Ovary (tissue), 9 donors: ENCODE results near the gene NRXN3. TPM values are rescaled to one million over a fixed set of nuclear protein-coding genes. Genes with fewer than 3 reads are reported as not detected.

Experiments
- DNase-seq, 5 donors: peaks; one replicate each; pipeline ENCODE4 v3.0.0-alpha.2; 2019 to 2020
- H3K27ac ChIP-seq, 2 donors: fragments of 200-600 bp; one replicate each; pipeline versions ENCODE4 v1.5.1 to v1.8.0; 2019 to 2022
- H3K27me3 ChIP-seq: fragments of 200-600 bp; one replicate; pipeline ENCODE4 v1.8.0; 2022
- H3K36me3 ChIP-seq: fragments of 200-600 bp; sonication (generic); one replicate; pipeline ENCODE4 v1.5.1; 2019
- H3K4me1 ChIP-seq: one replicate; pipeline ENCODE4 v1.8.1; 2013; ENCODE audit warnings: mild to moderate bottlenecking, moderate library complexity; ENCODE audit not compliant: insufficient read depth
- H3K4me3 ChIP-seq: fragments of 200-600 bp; sonication (generic); one replicate; pipeline ENCODE4 v1.5.1; 2017
- H3K9me3 ChIP-seq, 2 donors: fragments of 200-600 bp in 1 of 2; sonication (generic) in 1 of 2; one replicate each; pipeline versions ENCODE4 v1.5.1 to v1.8.1; 2013 to 2019; ENCODE audit warnings: mild to moderate bottlenecking in 1 of 2, moderate library complexity in 1 of 2
- EP300 ChIP-seq: sonication (generic); formaldehyde crosslinking; IDR thresholded peaks from one replicate; pipeline ENCODE4 v1.6.1; 2017; ENCODE audit warnings: antibody characterized with exemption
- POLR2A ChIP-seq: fragments of 450-650 bp; IDR thresholded peaks from one replicate; pipeline ENCODE4 v1.6.1; 2017; ENCODE audit warnings: antibody characterized with exemption, mild to moderate bottlenecking, moderate library complexity
- WGBS, 3 donors: extraction: QIAGEN DNeasy Blood & Tissue Kit in 1 of 3; methylation state at CpG; one replicate each; pipeline versions ENCODE4 v1.1.5 to v1.1.7; 2013 to 2017; 5-methylcytosine and 5-hydroxymethylcytosine counted together
- intact Hi-C, 4 donors: fragments of 100-400 bp; cut with DNase I; formaldehyde crosslinking; loops; one replicate each; pipeline versions ENCODE4 v1.11.0 to v1.15.1; 2022 to 2023
- polyA plus RNA-seq, 2 donors: library from polyadenylated mRNA; stranded (reverse); fragments of 200-250 nt in 1 of 2; fragments of 350-450 nt in 1 of 2; fragmentation: Illumina TruSeq in 1 of 2; extraction: RNeasy Lipid Tissue Mini Kit (QIAGEN cat#74804) in 1 of 2; gene quantifications; one replicate each; pipeline ENCODE4 v1.2.3, GENCODE V29; 2013 to 2014
- total RNA-seq, 7 donors: library from RNA; depleted of rRNA in 2 of 7; stranded (reverse); fragments of >200 nt in 2 of 7; fragmentation: NEBNext Ultra II Directional in 3 of 7; extraction: Animal tissue kit (Norgen Biotek cat#: 25700) in 3 of 7; gene quantifications; one replicate each; pipeline versions ENCODE4 v1.1.0 to v1.2.4, GENCODE V29; 2016 to 2023
- TF ChIP-seq, protein P1 (sequence below), 3 donors: fragments of 450-650 bp in 2 of 3; fragments of 200-600 bp in 1 of 3; IDR thresholded peaks; one replicate each; pipeline versions ENCODE4 v1.5.1 to v1.8.0; 2016 to 2022; ENCODE audit warnings: antibody characterized with exemption in 3 of 3, mild to moderate bottlenecking in 1 of 3
- donor health status: DM: no; HTN: no; CAD: no; lungs with moderate emphysema.
- donor health status: DM: no; HTN: no; CAD: no.
- donor health status: Bipolar disorder and iron deficiency.
- donor health status: DM: yes; HTN: yes; CAD: no.
- donor health status: DM: no; HTN: no; CAD: no.
- donor health status: DM: yes; HTN: yes; CAD: no.

NRXN3 gene
- total and polyA plus RNA-seq, 9 donors, result 0.28 to 6.2 (median 0.82) TPM

DNA sequence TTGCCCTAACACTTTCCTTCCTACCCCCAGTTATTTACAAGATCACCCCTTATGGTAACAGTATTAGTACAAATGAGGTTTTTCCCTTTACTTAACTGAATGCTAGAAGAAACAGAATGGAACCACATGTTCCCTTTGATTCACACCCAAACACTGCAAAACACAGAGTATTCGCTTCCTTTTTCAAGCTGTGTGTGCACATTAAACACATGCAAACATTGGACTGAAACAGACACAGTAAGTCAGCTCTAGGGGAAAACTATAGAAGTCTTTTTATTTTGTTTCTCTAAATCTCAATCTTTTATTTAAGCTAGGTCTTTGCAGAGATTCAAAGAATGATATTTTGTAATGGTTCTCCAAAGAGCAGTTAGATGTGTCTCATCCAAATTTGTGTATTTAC lies 1312.7 kb downstream of the NRXN3 start:
- WGBS, 3 donors, result 48 to 83% (median 83%) methylated on average over 1 of the region's 1 CpG

DNA sequence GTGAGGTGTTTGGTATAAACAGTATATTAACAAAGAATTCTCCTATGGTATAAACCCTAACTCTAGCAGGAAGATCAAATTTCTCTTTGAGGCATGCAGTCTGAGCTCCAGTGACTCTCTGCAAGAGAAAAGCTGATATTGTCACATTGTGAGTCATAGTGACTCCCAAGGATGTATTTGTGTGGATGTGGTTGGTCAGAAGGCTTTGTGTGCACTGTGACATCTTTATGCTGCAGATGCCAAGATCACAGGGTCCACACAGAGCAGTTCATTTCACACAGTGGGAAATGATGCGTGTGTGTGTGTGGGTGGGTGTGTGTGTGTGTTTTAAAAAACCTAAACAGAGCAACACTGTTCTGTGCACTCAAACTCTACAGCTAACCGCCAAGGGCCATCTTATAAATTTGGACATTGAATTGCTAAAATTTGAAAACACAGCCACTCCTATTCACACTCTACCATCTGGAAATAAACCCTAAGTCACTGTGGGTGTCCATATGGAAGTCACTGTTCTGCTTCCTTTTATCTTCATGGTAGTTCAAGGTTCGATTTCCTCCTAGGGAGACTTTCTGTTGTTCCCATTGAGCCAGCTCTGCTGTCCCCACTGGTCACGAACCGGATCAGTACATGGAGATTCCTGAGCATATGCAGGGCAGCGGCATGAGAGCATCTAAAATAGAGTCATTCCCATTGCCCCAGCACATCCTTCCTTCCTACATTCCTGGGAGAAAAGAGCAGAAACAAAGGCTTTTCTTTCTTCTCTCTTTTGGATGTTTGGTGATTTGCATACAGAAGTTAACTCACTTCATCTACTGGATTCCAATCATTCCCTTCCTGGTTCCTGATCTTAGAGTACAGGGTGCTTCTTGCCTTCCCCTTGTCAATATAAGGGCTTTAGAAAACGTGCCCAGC lies 1313.6 kb downstream of the NRXN3 start:
- Histone ChIP-seq H3K4me3 (no peak overlapping the region), H3K27ac (no peak overlapping the region), H3K4me1 (no peaks in the 10 kb centered on the region), H3K9me3 (no peaks in the 10 kb centered on the region), H3K27me3 (no peaks in the 10 kb centered on the region), H3K36me3 (no peaks in the 10 kb centered on the region)
- TF ChIP-seq POLR2A (no peak), EP300 (no peak)
- TF ChIP-seq, protein P1, sequence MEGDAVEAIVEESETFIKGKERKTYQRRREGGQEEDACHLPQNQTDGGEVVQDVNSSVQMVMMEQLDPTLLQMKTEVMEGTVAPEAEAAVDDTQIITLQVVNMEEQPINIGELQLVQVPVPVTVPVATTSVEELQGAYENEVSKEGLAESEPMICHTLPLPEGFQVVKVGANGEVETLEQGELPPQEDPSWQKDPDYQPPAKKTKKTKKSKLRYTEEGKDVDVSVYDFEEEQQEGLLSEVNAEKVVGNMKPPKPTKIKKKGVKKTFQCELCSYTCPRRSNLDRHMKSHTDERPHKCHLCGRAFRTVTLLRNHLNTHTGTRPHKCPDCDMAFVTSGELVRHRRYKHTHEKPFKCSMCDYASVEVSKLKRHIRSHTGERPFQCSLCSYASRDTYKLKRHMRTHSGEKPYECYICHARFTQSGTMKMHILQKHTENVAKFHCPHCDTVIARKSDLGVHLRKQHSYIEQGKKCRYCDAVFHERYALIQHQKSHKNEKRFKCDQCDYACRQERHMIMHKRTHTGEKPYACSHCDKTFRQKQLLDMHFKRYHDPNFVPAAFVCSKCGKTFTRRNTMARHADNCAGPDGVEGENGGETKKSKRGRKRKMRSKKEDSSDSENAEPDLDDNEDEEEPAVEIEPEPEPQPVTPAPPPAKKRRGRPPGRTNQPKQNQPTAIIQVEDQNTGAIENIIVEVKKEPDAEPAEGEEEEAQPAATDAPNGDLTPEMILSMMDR (IDR thresholded peaks at IDR 0.05), result no peak
- intact Hi-C loops, result no loop called here
- DNase-seq, result no peak
- WGBS, 3 donors, result 80 to 87% (median 82%) methylated on average over 7 of the region's 7 CpGs

More for the DNA sequence above, 1312.7 kb downstream of the NRXN3 start:
- Histone ChIP-seq H3K4me3 (no peak overlapping the region), H3K9me3 (no peaks in the 10 kb centered on the region), H3K36me3 (no peaks in the 10 kb centered on the region), H3K4me1 (no peaks in the 10 kb centered on the region), H3K27ac (no peak overlapping the region), H3K27me3 (no peaks in the 10 kb centered on the region)
- no peak for DNase-seq
- TF ChIP-seq POLR2A (no peak), EP300 (no peak)
- TF ChIP-seq, protein P1 (IDR thresholded peaks at IDR 0.05), result no peak
- intact Hi-C loops, result no loop called here

DNA sequence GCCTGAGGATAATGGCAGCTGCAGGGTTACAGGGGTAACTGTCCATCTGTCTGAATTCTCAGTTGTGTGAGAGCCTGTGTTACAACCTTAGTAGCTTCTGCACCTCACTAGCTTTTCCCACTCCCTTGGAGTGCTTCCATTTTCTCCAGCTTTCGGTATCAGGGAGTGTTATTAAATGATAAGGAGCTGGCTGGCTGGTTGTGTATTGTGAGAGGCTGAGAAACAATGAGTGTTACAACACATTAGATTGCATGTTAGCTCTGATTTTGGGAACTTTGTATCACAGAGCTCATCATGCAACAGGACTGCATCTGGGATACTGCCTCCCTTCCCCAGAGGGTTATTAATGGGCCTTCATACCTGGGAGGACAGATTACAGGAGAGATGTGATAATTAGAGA lies 1317.5 kb downstream of the NRXN3 start:
- WGBS, 3 donors, result 4 to 18% (median 6%) methylated on average over 1 of the region's 1 CpG
- TF ChIP-seq EP300 (no peak), POLR2A (no peak)
- TF ChIP-seq, protein P1 (IDR thresholded peaks at IDR 0.05), result no peak
- no peaks in the 10 kb centered on the region for H3K36me3 ChIP-seq
- no peak for DNase-seq
- H3K4me1 ChIP-seq, result no peaks in the 10 kb centered on the region
- intact Hi-C loops, result no loop called here
- no peak overlapping the region for H3K27ac ChIP-seq
- no peaks in the 10 kb centered on the region for H3K9me3 ChIP-seq
- no peaks in the 10 kb centered on the region for H3K27me3 ChIP-seq
- H3K4me3 ChIP-seq, result no peak overlapping the region

DNA sequence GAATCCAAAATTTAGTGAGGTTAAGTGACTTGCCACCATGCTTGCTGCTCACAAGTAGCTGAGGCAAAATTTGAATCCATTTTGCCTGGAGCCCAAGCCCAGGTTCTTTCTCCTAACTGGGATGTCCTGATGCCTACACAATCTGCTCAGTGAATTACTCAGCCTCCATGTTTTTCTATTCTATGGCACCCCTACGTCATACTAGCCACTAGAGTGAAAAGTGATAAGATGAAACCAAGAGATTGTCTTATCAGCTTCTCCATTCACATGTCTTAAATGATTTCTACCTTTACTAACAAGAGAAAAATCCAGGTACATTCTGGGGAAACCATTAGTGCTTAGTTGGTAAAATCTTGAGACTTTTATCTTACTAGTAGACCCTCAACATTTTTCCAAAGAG lies 1321.0 kb downstream of the NRXN3 start:
- no peaks in the 10 kb centered on the region for H3K9me3 ChIP-seq
- no peak overlapping the region for H3K27ac ChIP-seq
- H3K27me3 ChIP-seq, result no peaks in the 10 kb centered on the region
- no peaks in the 10 kb centered on the region for H3K36me3 ChIP-seq
- TF ChIP-seq, protein P1 (IDR thresholded peaks at IDR 0.05), result no peak
- TF ChIP-seq POLR2A (no peak), EP300 (no peak)
- intact Hi-C loops, result no loop called here
- DNase-seq, result no peak
- no peak overlapping the region for H3K4me3 ChIP-seq
- no peaks in the 10 kb centered on the region for H3K4me1 ChIP-seq
- WGBS, 3 donors, result 57 to 71% (median 67%) methylated on average over 1 of the region's 1 CpG
